Endothelial cell of umbilical vein (primary cell): ENCODE results near the gene PRKCI. TPM values are rescaled to one million over a fixed set of nuclear protein-coding genes. Genes with fewer than 3 reads are reported as not detected.

Source experiments
- BruUV-seq: library from RNA; stranded (reverse); fragments of 400-500 nt; replicated peaks from 2 replicates; lab custom pipeline; 2021; lab: Mats Ljungman, UMichigan
- CTCF ChIA-PET: fragments of 300-600, 350-600 bp; sonication (Branson Sonifier 250); formaldehyde crosslinking; loops from one replicate; lab custom pipeline; 2021; ENCODE audit warnings: antibody characterized with exemption, inconsistent platforms; lab: Charles Lee
- POLR2A ChIA-PET: fragments of 300-600, 350-600 bp; sonication (Branson Sonifier 250); formaldehyde crosslinking; loops from one replicate; lab custom pipeline; 2021; ENCODE audit warnings: antibody characterized with exemption, inconsistent platforms; lab: Charles Lee
- DNase-seq: peaks from one replicate; pipeline ENCODE4 v3.0.0-alpha.2; 2011; ENCODE audit warnings: low read depth, low spot score
- FAIRE-seq: peaks from 2 replicates; lab custom pipeline; 2011; peaks lifted over from hg19 to GRCh38; lab: Jason Lieb, UNC
- H2AFZ ChIP-seq: 2 replicates; pipeline ENCODE4 v1.6.0; 2012; ENCODE audit warnings: low read depth, low read length, control low read depth, inconsistent platforms
- H3K27ac ChIP-seq: 2 replicates; pipeline ENCODE4 v1.5.1; 2011; ENCODE audit warnings: low read depth, mild to moderate bottlenecking, control low read depth, low read length, moderate library complexity; ENCODE audit not compliant: insufficient read depth
- H3K27me3 ChIP-seq, 2 experiments: 2 replicates each; pipeline versions ENCODE4 v1.6.0 to v1.6.1; 2011; ENCODE audit warnings: low read length in 2 of 2, mixed read lengths in 1 of 2; ENCODE audit not compliant: control insufficient read depth in 2 of 2, insufficient read depth in 2 of 2
- H3K36me3 ChIP-seq, 2 experiments: 2 replicates in 1 of 2; 3 replicates in 1 of 2; pipeline ENCODE4 v1.5.1; 2011; ENCODE audit warnings: low read length in 2 of 2, mild to moderate bottlenecking in 1 of 2, moderate library complexity in 1 of 2; ENCODE audit not compliant: control insufficient read depth in 2 of 2, insufficient read depth in 2 of 2; ENCODE audit errors: extremely low read depth in 1 of 2
- H3K4me1 ChIP-seq: 3 replicates; pipeline ENCODE4 v1.5.1; 2011; ENCODE audit warnings: mild to moderate bottlenecking, low read length; ENCODE audit not compliant: control insufficient read depth, insufficient read depth; ENCODE audit errors: extremely low read depth
- H3K4me2 ChIP-seq: 2 replicates; pipeline ENCODE4 v1.6.1; 2011; ENCODE audit warnings: low read length, control low read depth, mixed read lengths; ENCODE audit not compliant: insufficient read depth
- H3K4me3 ChIP-seq, 3 experiments: fragments of 200-600 bp in 1 of 3; sonication (generic), shearing (Covaris generic) in 1 of 3; replicated peaks in 1 of 3; 2 replicates each; pipeline ENCODE4 v1.5.1; 2011 to 2016; ENCODE audit warnings: control low read depth in 3 of 3, low read length in 3 of 3, mild to moderate bottlenecking in 2 of 3, inconsistent platforms in 1 of 3, low read depth in 1 of 3, moderate library complexity in 1 of 3; ENCODE audit not compliant: insufficient read depth in 1 of 3
- H3K79me2 ChIP-seq: 2 replicates; pipeline ENCODE4 v1.6.0; 2012; ENCODE audit warnings: low read length, inconsistent platforms; ENCODE audit not compliant: control insufficient read depth, insufficient read depth
- H3K9ac ChIP-seq: replicated peaks from 2 replicates; pipeline ENCODE3; 2011; ENCODE audit warnings: low read length, control low read depth; ENCODE audit not compliant: insufficient read depth; ENCODE audit errors: extremely low read depth
- H3K9me1 ChIP-seq: replicated peaks from 3 replicates; pipeline ENCODE4 v1.6.0; 2011; ENCODE audit warnings: mild to moderate bottlenecking, low read length; ENCODE audit not compliant: control insufficient read depth, insufficient read depth; ENCODE audit errors: extremely low read depth
- H3K9me3 ChIP-seq: replicated peaks from 2 replicates; pipeline ENCODE4 v1.5.1; 2012; ENCODE audit warnings: low read length, inconsistent platforms; ENCODE audit not compliant: control insufficient read depth, insufficient read depth
- H4K20me1 ChIP-seq: replicated peaks from 2 replicates; pipeline ENCODE3; 2011; ENCODE audit warnings: mild to moderate bottlenecking, low read length; ENCODE audit not compliant: control insufficient read depth, insufficient read depth; ENCODE audit errors: extremely low read depth
- EZH2 ChIP-seq: IDR thresholded peaks from 2 replicates; pipeline ENCODE4 v1.6.1; 2012; ENCODE audit warnings: borderline replicate concordance, low read depth, mild to moderate bottlenecking, moderate library complexity, low read length, inconsistent platforms; ENCODE audit not compliant: severe bottlenecking
- FOS ChIP-seq: IDR thresholded peaks from 2 replicates; pipeline ENCODE4 v1.6.1; 2011; ENCODE audit warnings: mild to moderate bottlenecking, low read length, moderate library complexity, borderline replicate concordance; ENCODE audit not compliant: insufficient read depth
- GATA2 ChIP-seq: IDR thresholded peaks from 2 replicates; pipeline ENCODE4 v1.7.0; 2011; ENCODE audit warnings: low read depth, mild to moderate bottlenecking, moderate library complexity, mixed read lengths, low read length; ENCODE audit not compliant: insufficient read length, insufficient read depth
- JUN ChIP-seq: IDR thresholded peaks from 2 replicates; pipeline ENCODE4 v1.6.1; 2011; ENCODE audit warnings: borderline replicate concordance, low read depth; ENCODE audit not compliant: insufficient read length, insufficient read depth
- MYC ChIP-seq: IDR thresholded peaks from one replicate; pipeline ENCODE4 v1.6.1; 2011; ENCODE audit warnings: mild to moderate bottlenecking, low read depth, low read length
- POLR2A ChIP-seq: IDR thresholded peaks from 2 replicates; pipeline ENCODE4 v1.6.1; 2012; ENCODE audit warnings: low read depth, mild to moderate bottlenecking, control low read depth, low read length
- POLR2AphosphoS5 ChIP-seq: IDR thresholded peaks from 2 replicates; pipeline ENCODE4 v1.6.1; 2012; ENCODE audit warnings: low read depth, mild to moderate bottlenecking, control low read depth, low read length, moderate library complexity; ENCODE audit not compliant: insufficient read depth
- dilution Hi-C: fragments of 300-500 bp; cut with MboI; formaldehyde crosslinking; loops from one replicate; pipeline ENCODE4 v1.15.0; 2019; ENCODE audit warnings: low sequenced_read_pairs; ENCODE audit not compliant: extremely low pct_ligation_motif_present
- intact Hi-C: fragments of 100-400 bp; cut with micrococcal nuclease; formaldehyde crosslinking; loops from one replicate; pipeline ENCODE4 v1.10.0; 2022
- polyA plus RNA-seq, 4 experiments: library from polyadenylated mRNA; depleted of rRNA in 3 of 4; stranded (reverse) in 3 of 4; unstranded in 1 of 4; fragments of >200 nt; gene quantifications; 2 replicates each; pipeline versions ENCODE4 v1.2.1 to v1.2.3, GENCODE V29; 2011 to 2012; ENCODE audit warnings: missing spikeins in 1 of 4
- total RNA-seq: library from RNA; stranded (reverse); gene quantifications from 2 replicates; pipeline ENCODE4 v1.2.3, GENCODE V29; 2021
- TF ChIP-seq, protein P1 (sequence below), 2 donors: IDR thresholded peaks; 1 replicate in 1 of 2; 2 replicates in 1 of 2; pipeline ENCODE4 v1.5.1; 2011; ENCODE audit warnings: low read length in 2 of 2, mild to moderate bottlenecking in 2 of 2, moderate library complexity in 2 of 2, control low read depth in 1 of 2, inconsistent platforms in 1 of 2, low read depth in 1 of 2; ENCODE audit not compliant: insufficient read depth in 1 of 2; ENCODE audit errors: extremely low read depth in 1 of 2
- TF ChIP-seq, protein P2 (sequence below): IDR thresholded peaks from 2 replicates; pipeline ENCODE4 v1.6.1; 2011; ENCODE audit not compliant: insufficient read depth, insufficient read length

Gene PRKCI
- total and polyA plus RNA-seq, 2 donors (not counting 3 experiments of a cell fraction or from before 2014, with no cell fraction given): 7.1 to 23.9 TPM

DNA sequence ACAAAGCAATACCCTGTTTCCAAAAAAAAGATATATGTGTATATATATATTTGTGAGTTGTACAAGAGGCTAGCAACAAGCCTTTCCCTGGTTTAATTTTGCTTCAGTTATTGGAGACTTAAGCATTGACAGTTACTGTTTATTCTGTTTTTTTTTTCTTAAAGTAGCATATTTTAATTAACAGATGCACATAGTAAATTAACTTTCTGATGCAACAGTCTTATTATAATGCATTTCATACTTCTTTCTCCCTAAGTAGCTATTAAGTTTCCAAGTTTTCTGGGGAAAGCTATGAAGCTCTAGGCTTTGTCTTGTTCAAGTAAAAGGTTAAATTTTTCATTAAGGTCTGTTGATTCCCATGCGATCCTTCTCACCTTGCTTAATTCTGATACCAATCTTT lies 17.9 kb downstream of the PRKCI start:
- H3K4me2 ChIP-seq: no peak overlapping the region
- TF ChIP-seq MYC (no peak), JUN (no peak), GATA2 (no peak), FOS (no peak), POLR2A (no peak), EZH2 (no peak), POLR2AphosphoS5 (no peak)
- TF ChIP-seq, protein P1, sequence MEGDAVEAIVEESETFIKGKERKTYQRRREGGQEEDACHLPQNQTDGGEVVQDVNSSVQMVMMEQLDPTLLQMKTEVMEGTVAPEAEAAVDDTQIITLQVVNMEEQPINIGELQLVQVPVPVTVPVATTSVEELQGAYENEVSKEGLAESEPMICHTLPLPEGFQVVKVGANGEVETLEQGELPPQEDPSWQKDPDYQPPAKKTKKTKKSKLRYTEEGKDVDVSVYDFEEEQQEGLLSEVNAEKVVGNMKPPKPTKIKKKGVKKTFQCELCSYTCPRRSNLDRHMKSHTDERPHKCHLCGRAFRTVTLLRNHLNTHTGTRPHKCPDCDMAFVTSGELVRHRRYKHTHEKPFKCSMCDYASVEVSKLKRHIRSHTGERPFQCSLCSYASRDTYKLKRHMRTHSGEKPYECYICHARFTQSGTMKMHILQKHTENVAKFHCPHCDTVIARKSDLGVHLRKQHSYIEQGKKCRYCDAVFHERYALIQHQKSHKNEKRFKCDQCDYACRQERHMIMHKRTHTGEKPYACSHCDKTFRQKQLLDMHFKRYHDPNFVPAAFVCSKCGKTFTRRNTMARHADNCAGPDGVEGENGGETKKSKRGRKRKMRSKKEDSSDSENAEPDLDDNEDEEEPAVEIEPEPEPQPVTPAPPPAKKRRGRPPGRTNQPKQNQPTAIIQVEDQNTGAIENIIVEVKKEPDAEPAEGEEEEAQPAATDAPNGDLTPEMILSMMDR (IDR thresholded peaks at IDR 0.05; ENCODE audit: extremely low read depth in 1 of 2, insufficient read depth in 1 of 2, low read depth in 1 of 2, low read length in 2 of 2): no peak
- TF ChIP-seq, protein P2, sequence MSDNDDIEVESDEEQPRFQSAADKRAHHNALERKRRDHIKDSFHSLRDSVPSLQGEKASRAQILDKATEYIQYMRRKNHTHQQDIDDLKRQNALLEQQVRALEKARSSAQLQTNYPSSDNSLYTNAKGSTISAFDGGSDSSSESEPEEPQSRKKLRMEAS: no peak
- H3K4me1 ChIP-seq: no peaks in the 10 kb centered on the region
- DNase-seq (no peak), FAIRE-seq (no peak)
- intact Hi-C loops: no loop called here
- H3K4me3 ChIP-seq: no peak overlapping the region
- H3K9me1 ChIP-seq: no peaks in the 10 kb centered on the region
- no peaks in the 10 kb centered on the region for H3K27me3 ChIP-seq
- BruUV-seq: no TSS peak
- no peaks in the 10 kb centered on the region for H4K20me1 ChIP-seq
- H2AFZ ChIP-seq: no peak overlapping the region
- dilution Hi-C loops: no loop called here
- no peaks in the 10 kb centered on the region for H3K79me2 ChIP-seq
- CTCF ChIA-PET: no interaction called here
- no peaks in the 10 kb centered on the region for H3K9me3 ChIP-seq
- peaks cover 0 to 2% of the 10 kb centered on the region in 2 experiments for H3K36me3 ChIP-seq
- H3K27ac ChIP-seq: no peak overlapping the region
- POLR2A ChIA-PET: no interaction called here
- no peak overlapping the region for H3K9ac ChIP-seq
